ENCODE measurements around the gene MICAL3.

- TF ChIP-seq, protein P1, sequence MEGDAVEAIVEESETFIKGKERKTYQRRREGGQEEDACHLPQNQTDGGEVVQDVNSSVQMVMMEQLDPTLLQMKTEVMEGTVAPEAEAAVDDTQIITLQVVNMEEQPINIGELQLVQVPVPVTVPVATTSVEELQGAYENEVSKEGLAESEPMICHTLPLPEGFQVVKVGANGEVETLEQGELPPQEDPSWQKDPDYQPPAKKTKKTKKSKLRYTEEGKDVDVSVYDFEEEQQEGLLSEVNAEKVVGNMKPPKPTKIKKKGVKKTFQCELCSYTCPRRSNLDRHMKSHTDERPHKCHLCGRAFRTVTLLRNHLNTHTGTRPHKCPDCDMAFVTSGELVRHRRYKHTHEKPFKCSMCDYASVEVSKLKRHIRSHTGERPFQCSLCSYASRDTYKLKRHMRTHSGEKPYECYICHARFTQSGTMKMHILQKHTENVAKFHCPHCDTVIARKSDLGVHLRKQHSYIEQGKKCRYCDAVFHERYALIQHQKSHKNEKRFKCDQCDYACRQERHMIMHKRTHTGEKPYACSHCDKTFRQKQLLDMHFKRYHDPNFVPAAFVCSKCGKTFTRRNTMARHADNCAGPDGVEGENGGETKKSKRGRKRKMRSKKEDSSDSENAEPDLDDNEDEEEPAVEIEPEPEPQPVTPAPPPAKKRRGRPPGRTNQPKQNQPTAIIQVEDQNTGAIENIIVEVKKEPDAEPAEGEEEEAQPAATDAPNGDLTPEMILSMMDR (IDR thresholded peaks at IDR 0.05): no peak
- no peak for TF ChIP-seq ZFX (IDR thresholded peaks at IDR 0.05; ENCODE audit: borderline replicate concordance)
Measured at GRCh38 chr22:17897858-17898257, 126.5 kb downstream of the MICAL3 start.
